Fibroblast of skin of right quadriceps (primary cell): ENCODE data around the gene MORN4.
"Not testable (repeated sequence)": the region's sequence is repeated elsewhere in the genome, so short reads cannot be mapped to it uniquely, and the experiment has no call there.

ENCODE experiments used
- DNase-seq: peaks from one replicate; pipeline ENCODE4 v3.0.0-alpha.2; 2013

Gene MORN4

GRCh38 chr10:97596101-97597082 lies 36.9 kb downstream of the MORN4 start:
- peak; percentile 84 for DNase-seq

- peak; percentile 22 for DNase-seq
Observed at GRCh38 chr10:97593421-97593820, 39.9 kb downstream of the MORN4 start.

- no peak for DNase-seq
Observed at GRCh38 chr10:97590748-97591495, 42.4 kb downstream of the MORN4 start.

- no peak for DNase-seq
Observed at GRCh38 chr10:97590082-97590747, 43.1 kb downstream of the MORN4 start.

GRCh38 chr10:97589479-97589878 lies 43.8 kb downstream of the MORN4 start, which contains the start of gene C10orf62:
TSS of gene C10orf62 (plus strand) at chr10:97589721. CDS start at chr10:97589898, 177 bp downstream.
- no peak for DNase-seq

- no peak for DNase-seq
Observed at GRCh38 chr10:97587183-97587582, 46.1 kb downstream of the MORN4 start.

- no peak for DNase-seq
Observed at GRCh38 chr10:97585439-97585811, 47.9 kb downstream of the MORN4 start.

GRCh38 chr10:97584798-97585438 lies 48.4 kb downstream of the MORN4 start:
- no peak for DNase-seq

- DNase-seq: peak; percentile 59
Observed at GRCh38 chr10:97584060-97584797, 49.1 kb downstream of the MORN4 start, which contains the start of gene HOGA1. TSS of gene HOGA1 (plus strand) at chr10:97584389. CDS start at chr10:97584704, 315 bp downstream.

- DNase-seq: no peak
Observed at GRCh38 chr10:97583476-97583875, 49.8 kb downstream of the MORN4 start.

GRCh38 chr10:97582169-97582568 lies 51.1 kb downstream of the MORN4 start:
- no peak for DNase-seq

GRCh38 chr10:97580421-97581367 lies 52.6 kb downstream of the MORN4 start:
- DNase-seq: no peak

GRCh38 chr10:97578171-97578844 lies 55.0 kb downstream of the MORN4 start:
- DNase-seq: no peak

GRCh38 chr10:97577701-97578100 lies 55.6 kb downstream of the MORN4 start:
- no peak for DNase-seq

- not testable (repeated sequence) for DNase-seq
Observed at GRCh38 chr10:97576487-97576886, 56.8 kb downstream of the MORN4 start.

- peak; percentile 13 for DNase-seq
Observed at GRCh38 chr10:97575127-97575668, 58.1 kb downstream of the MORN4 start.

- peak; percentile 71 for DNase-seq
Observed at GRCh38 chr10:97574374-97575126, 58.8 kb downstream of the MORN4 start.

- no peak for DNase-seq
Observed at GRCh38 chr10:97573672-97574071, 59.6 kb downstream of the MORN4 start.

GRCh38 chr10:97573021-97573420 lies 60.3 kb downstream of the MORN4 start:
- no peak for DNase-seq
